Activated naive CD8-positive, alpha-beta T cell treated with anti-CD3 and anti-CD28 coated beads for 36 hours (primary cell): ENCODE data around the gene AP2A2. TPM values are rescaled to one million over a fixed set of nuclear protein-coding genes. Genes with fewer than 3 reads are reported as not detected.

ENCODE experiments used
- DNase-seq: peaks from one replicate; pipeline ENCODE4 v3.0.0; 2021
- H3K27ac Mint-ChIP-seq: one replicate; pipeline ENCODE4 v1.8.0; 2022; ENCODE audit warnings: mild to moderate bottlenecking, moderate library complexity, mixed read lengths
- H3K27me3 Mint-ChIP-seq: one replicate; pipeline ENCODE4 v1.8.0; 2022; ENCODE audit warnings: mild to moderate bottlenecking, mixed read lengths
- H3K36me3 Mint-ChIP-seq: one replicate; pipeline ENCODE4 v1.8.0; 2021; ENCODE audit warnings: mild to moderate bottlenecking, mixed read lengths
- H3K4me1 Mint-ChIP-seq: one replicate; pipeline ENCODE4 v1.8.0; 2021; ENCODE audit warnings: mixed read lengths
- H3K4me3 Mint-ChIP-seq: one replicate; pipeline ENCODE4 v1.8.0; 2022; ENCODE audit warnings: mild to moderate bottlenecking, moderate library complexity, mixed read lengths
- H3K9me3 Mint-ChIP-seq: one replicate; pipeline ENCODE4 v1.8.0; 2022; ENCODE audit warnings: mixed read lengths
- total RNA-seq, 2 experiments: library from RNA; stranded (reverse); gene quantifications; one replicate each; pipeline ENCODE4 v1.2.3, GENCODE V29; 2021

Gene AP2A2
- total RNA-seq, 2 experiments from 2014 or later: 26.3 to 30.3 TPM

DNA sequence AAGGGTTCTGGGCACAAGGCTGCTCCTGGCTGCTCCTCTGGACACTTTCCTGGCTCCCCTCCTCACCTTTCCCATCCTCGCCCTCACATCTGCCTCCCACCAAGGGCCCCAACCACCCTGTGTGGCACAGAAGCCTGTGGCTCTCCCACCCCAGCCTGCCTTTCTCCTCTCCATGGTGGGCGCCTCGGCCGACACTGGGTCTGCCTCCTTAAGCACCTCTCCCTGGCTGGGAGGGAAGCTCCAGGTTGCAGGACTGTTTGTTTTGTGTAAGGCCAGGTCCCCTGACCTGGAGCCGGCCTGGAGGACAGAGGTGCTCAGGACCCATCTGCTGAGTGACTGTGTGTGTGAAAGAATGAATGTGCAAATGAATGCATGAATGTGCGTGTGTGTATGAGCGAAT lies 96.7 kb downstream of the AP2A2 start:
- Mint-ChIP-seq H3K27me3 (no peaks in the 10 kb centered on the region), H3K4me1 (peaks cover 7% of the 10 kb centered on the region), H3K4me3 (no peak overlapping the region), H3K27ac (no peak overlapping the region), H3K9me3 (peaks cover 2% of the 10 kb centered on the region), H3K36me3 (peaks cover 9% of the 10 kb centered on the region)
- DNase-seq: no peak

DNA sequence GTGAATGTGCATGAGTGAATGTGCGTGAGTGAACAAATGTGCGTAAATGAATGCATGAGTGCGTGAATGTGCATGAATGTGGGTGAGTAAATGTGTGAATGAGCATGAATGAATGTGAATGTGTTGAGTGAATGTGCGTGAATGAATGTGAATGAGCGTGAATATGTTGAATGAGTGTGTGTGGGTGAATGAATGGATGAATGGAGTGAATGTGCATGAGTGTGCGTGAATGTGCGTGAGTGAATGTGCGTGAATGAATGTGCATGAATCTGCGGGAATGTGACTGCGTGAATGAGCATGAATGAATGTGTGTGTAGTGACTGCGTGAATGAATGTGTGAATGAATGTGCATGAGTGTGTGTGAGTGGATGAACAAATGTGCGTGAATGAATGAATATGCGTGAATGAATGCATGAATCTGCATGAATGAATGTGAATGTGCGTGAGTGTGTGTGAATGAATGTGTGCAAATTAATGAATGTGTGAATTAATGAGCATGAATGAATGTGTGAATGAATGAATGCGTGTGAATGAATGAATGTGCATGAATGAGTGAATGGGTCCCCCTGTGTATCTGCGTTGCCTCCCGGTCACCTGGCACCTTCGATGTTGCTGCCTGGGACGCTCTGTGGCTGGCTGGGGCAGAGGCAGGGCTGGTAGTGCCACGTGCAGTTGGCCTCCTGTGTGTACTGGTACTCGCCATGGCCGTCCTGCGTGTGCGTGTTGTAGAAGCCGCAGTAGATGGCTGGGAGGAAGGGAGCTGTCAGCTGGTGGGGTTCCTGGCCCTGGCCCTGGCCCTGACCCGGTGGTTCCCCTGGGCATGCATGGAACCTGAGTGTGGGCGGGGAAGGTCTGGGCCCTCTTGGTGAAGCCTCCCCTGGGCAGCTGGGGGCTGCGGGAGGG lies 97.5 kb downstream of the AP2A2 start:
- H3K4me3 Mint-ChIP-seq: no peak overlapping the region
- H3K27ac Mint-ChIP-seq: no peak overlapping the region

DNA sequence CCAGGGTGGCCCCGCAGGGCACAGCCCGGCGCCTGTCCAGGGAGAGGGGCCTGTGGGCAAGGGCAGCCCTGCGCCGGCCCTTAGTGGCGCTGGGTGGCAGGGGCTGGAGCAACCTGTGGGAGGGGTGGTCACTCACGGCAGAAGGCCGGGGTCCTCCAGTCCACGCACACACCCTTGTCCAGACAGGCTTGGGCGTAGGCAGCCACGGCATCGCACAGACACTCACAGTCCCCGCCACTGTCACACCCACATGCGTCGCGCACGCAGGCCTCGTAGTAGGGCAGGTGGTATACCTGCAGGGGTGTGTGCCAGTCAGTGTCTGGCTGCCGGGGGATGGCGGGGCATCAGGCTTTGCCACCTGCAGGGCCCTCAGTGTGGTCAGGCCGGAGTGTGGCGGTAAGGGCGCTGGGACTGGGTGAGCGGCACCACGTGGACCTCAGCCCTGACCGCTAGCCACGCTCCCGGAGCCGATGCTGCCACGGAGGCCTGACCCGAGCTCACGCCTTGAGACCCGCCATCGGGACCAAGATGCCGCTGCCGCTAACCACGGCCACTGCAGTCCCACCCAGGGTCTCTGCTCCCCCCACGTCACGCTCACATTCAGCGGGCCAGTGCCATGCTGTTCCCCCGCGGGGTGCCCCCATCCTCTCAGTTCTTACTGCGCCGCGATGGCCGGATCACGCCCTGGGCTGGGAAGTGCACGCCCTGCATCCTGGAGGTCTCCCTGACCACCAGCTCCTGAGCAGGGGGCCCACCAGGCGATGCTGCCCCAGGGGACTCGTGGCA lies 98.3 kb downstream of the AP2A2 start:
- no peaks in the 10 kb centered on the region for H3K27me3 Mint-ChIP-seq
- no peaks in the 10 kb centered on the region for H3K4me1 Mint-ChIP-seq
- no peaks in the 10 kb centered on the region for H3K9me3 Mint-ChIP-seq
- no peak for DNase-seq
- no peak overlapping the region for H3K4me3 Mint-ChIP-seq
- H3K27ac Mint-ChIP-seq: no peak overlapping the region
- peaks cover 2% of the 10 kb centered on the region for H3K36me3 Mint-ChIP-seq

More for the DNA sequence above, 97.5 kb downstream of the AP2A2 start:
- H3K36me3 Mint-ChIP-seq: peaks cover 3% of the 10 kb centered on the region
- no peak for DNase-seq
- H3K27me3 Mint-ChIP-seq: no peaks in the 10 kb centered on the region
- no peaks in the 10 kb centered on the region for H3K9me3 Mint-ChIP-seq
- peaks cover 1% of the 10 kb centered on the region for H3K4me1 Mint-ChIP-seq

DNA sequence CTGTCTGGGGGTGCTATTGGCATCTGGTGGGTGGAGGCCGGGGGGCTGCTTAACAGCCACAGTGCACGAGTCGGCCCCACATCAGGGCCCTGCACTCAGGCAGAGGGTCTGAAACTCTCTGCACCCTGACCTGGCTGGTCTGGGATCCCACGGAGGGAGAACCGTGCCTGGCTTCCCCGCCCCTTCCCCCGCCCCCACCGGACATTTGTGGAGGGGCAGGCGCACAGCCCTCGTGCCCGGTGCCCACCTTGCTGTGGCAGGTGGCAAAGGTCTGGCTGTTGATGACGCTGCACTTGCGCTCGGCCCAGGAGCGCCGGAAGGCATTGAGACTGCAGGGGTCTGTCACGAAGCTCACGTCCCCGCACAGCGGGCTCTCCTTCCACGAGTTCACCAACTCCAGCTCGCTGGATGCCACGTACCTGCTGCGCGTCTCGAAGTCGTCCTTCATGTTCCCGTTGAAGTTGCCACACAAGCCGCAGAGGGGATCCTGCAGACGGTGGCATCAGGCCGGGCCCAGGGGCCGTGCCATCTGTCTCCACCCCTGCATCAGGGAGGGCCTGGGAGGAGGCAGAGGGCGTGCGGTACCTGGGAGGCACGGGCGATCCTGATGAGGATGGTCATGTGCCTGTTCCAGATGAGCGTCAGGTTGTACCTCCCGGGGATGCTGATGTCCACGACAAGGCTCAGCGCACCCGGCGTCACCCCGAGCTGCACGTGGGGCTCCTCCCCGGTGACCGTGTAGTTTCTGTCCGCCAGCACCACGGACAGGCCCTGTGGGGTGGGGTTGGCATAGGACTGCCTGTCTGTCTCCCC lies 99.1 kb downstream of the AP2A2 start:
- no peak for DNase-seq
- no peaks in the 10 kb centered on the region for H3K27me3 Mint-ChIP-seq
- H3K9me3 Mint-ChIP-seq: no peaks in the 10 kb centered on the region
- H3K4me1 Mint-ChIP-seq: no peaks in the 10 kb centered on the region
- H3K27ac Mint-ChIP-seq: no peak overlapping the region
- no peak overlapping the region for H3K4me3 Mint-ChIP-seq
- peaks cover 2% of the 10 kb centered on the region for H3K36me3 Mint-ChIP-seq

DNA sequence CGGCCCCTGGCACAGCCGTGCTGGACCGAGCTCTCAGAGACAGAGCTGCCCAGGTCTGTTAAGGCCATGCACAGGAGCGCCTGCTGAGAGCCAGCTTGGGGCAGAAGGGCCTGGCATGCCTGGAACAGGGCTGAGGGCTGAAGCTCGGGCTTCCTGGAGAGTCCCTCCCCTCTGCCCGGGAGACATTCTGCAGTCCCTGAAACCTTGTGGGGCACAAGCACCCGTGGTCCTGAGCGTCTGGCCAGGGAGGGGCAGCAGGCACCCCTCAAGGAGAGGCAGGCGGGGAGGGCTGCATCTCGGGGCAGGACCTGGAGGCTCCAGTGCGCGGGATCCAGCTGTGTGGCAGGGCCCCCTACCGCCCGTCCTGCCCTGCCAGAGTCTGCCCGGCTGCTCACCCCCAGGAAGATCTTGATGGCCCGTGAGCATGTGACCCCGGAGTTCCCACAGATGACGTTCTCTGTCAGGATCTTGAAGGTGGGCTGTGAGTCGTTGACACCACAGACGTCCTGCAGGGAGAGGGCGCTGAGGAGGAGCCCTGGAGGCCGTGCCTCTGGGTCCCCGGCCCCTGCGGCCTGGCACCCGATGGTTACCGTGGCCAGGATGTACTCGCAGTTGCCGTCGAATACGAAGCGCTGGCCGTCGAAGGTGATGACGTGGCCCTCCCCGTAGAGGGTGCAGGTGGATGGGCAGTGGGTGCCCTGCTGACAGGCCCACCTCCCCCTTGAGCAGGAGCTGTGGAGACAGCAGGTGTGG lies 99.9 kb downstream of the AP2A2 start:
- no peak overlapping the region for H3K27ac Mint-ChIP-seq
- no peaks in the 10 kb centered on the region for H3K9me3 Mint-ChIP-seq
- no peaks in the 10 kb centered on the region for H3K27me3 Mint-ChIP-seq
- no peak overlapping the region for H3K4me3 Mint-ChIP-seq
- peaks cover 2% of the 10 kb centered on the region for H3K36me3 Mint-ChIP-seq
- no peaks in the 10 kb centered on the region for H3K4me1 Mint-ChIP-seq
- no peak for DNase-seq

DNA sequence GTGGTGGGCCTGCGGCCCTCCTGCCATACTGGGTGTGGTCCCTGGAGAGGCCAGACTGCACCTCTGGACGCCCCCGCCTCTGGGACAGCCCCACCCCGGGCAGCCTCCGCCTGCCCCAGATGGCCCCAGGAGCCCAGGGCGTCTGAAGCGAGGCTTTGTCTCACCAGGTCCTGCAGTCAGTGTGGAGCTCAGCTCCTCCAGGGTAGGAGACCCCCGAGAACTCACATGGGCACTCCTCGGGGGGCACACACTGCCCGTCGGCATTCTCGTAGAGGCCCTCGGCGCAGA lies 100.4 kb downstream of the AP2A2 start:
- H3K36me3 Mint-ChIP-seq: peaks cover 2% of the 10 kb centered on the region
- no peaks in the 10 kb centered on the region for H3K4me1 Mint-ChIP-seq
- H3K27me3 Mint-ChIP-seq: no peaks in the 10 kb centered on the region
- no peaks in the 10 kb centered on the region for H3K9me3 Mint-ChIP-seq
- no peak overlapping the region for H3K27ac Mint-ChIP-seq
- no peak overlapping the region for H3K4me3 Mint-ChIP-seq
- no peak for DNase-seq

DNA sequence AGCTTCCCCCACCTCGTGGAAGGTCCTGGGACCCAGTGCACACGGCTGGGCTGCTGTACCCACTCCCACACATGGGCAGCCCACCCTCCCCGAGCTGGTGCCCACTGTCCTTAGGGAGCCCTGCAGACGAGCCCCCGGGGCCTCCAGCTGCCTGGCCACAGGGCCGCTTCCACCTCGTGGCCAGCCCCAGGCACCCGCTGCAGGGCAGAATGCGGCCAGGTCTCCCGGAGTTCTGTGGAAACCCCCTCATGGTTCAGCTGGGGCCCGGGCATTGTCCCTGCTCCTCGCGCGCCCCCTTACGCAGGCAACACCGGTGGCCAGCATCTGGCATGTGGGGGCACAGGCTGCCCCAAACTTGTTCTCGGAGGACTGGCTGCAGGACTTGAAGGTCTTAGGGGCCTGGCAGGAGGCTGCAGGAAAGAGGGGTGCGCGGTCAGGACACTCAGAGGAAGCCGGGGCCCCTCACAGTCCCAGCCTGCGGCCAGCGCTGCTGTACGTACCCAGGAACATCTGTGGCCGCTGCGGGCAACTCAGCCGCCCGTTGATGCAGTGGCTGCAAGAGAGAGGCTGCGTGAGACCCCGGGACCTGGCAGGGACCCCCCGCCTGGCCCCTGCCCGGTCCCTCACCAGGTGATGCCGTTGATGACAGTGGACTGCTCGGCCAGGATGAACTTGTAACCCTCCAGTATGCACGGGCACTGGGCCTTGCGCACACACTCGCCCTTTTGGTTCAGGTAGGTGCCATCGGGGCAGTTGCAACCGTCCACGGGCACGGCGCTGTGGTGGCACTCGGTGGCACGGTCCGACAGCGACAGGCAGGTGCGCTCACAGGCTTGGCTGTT lies 101.2 kb downstream of the AP2A2 start:
- Mint-ChIP-seq H3K9me3 (no peaks in the 10 kb centered on the region), H3K4me1 (no peaks in the 10 kb centered on the region), H3K4me3 (no peak overlapping the region), H3K36me3 (peaks cover 2% of the 10 kb centered on the region), H3K27me3 (no peaks in the 10 kb centered on the region), H3K27ac (no peak overlapping the region)
- DNase-seq: no peak

DNA sequence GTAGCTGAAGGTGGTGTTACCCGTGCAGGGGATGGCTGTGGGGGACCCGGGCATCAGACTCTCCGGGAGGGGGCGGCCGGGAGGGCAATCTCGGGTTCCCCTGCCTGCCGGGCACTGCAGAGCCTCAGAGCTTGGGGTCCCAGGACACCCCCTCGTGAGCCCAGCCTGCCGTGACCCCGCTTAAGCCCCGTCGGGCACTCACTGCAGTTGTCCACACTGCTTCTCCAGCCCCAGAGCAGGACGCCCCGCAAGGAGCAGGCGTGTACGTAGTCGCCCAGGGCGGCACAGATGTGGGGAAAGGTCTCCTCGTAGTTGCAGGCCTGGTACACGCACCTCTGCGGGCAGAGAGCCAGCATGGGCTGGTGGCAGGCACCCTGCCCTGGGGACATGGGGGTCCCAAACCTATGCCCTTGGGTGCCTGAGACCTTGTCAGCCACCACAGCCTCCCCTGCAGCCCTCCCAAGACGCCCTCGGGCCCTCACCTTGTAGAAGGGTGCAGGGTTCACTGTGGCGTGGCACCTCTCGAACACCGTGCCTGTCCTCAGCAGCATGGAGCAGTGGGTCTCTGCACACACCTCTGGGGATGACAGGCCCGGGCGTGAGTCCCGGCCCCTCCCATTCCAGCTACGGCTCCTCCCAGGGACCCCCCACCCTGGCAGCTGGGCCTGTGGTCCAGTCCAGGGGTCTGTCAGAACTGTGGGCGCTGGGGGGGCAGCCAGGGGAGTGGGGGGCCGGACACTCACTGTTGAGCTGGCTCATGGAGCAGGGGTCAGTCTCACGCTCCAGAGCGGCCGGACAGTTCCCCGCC lies 102.0 kb downstream of the AP2A2 start:
- no peak for DNase-seq
- Mint-ChIP-seq H3K9me3 (no peaks in the 10 kb centered on the region), H3K4me3 (no peak overlapping the region), H3K27me3 (no peaks in the 10 kb centered on the region), H3K36me3 (peaks cover 2% of the 10 kb centered on the region), H3K27ac (no peak overlapping the region), H3K4me1 (no peaks in the 10 kb centered on the region)

DNA sequence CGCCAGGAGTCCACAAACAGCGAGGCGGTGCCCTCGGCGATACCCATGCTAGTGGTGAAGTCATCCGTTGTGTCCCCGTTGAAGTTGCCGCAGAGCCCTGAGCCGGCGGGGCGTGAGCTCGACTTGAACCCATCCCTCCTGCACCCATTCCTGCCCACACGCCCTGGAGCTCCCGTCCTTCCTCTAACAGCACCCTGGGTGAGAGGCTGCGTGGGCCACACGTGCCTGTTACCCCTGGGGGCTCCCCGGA lies 102.5 kb downstream of the AP2A2 start:
- no peak for DNase-seq
- Mint-ChIP-seq H3K4me1 (no peaks in the 10 kb centered on the region), H3K9me3 (no peaks in the 10 kb centered on the region), H3K4me3 (no peak overlapping the region), H3K27ac (no peak overlapping the region), H3K27me3 (no peaks in the 10 kb centered on the region), H3K36me3 (no peaks in the 10 kb centered on the region)

DNA sequence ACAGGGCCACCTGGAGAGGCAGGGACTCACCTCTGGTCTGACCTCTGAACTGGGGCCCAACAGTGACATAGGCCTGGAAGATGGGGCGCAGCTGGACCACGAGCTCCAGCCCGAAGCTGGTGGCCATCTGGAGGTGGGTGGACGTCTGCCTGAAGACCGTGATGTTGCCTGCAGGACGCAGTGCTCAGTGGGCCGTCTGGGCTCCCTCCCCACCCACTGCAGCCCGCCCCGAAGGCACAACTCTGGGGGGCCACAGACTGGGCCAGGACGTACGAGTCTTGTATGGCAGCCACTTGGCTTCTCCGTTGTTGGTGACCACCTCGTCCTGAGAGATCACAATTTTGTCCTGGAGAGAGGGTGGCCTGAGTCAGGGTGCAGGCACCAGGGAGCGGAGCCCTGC lies 102.9 kb downstream of the AP2A2 start:
- Mint-ChIP-seq H3K4me1 (no peaks in the 10 kb centered on the region), H3K4me3 (no peak overlapping the region)

DNA sequence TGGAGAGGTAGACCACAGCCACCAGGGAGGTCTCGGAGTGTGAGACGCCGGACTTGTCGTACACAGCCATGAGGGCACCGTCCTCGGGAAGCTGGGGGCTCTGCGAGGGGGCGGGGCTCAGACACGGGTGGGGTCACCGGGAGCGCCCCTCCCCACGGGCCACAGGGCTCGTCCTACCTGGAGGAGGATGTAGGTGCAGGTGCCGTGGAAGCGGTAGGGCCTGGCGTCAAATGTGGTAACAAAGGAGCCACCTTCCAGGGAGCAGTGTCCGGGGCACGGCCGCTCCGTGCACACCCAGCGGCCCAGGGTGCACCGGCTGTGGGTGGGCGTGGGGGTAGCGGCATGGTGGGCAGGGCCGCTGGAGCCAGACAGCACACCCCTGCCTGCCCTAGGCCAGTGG lies 103.4 kb downstream of the AP2A2 start:
- H3K9me3 Mint-ChIP-seq: no peaks in the 10 kb centered on the region
- H3K36me3 Mint-ChIP-seq: no peaks in the 10 kb centered on the region
- no peak overlapping the region for H3K27ac Mint-ChIP-seq
- no peak for DNase-seq
- H3K27me3 Mint-ChIP-seq: no peaks in the 10 kb centered on the region
- no peaks in the 10 kb centered on the region for H3K4me1 Mint-ChIP-seq
- H3K4me3 Mint-ChIP-seq: no peak overlapping the region

More for the DNA sequence above, 102.9 kb downstream of the AP2A2 start:
- H3K27me3 Mint-ChIP-seq: no peaks in the 10 kb centered on the region
- no peaks in the 10 kb centered on the region for H3K36me3 Mint-ChIP-seq
- DNase-seq: no peak
- H3K9me3 Mint-ChIP-seq: no peaks in the 10 kb centered on the region
- no peak overlapping the region for H3K27ac Mint-ChIP-seq

DNA sequence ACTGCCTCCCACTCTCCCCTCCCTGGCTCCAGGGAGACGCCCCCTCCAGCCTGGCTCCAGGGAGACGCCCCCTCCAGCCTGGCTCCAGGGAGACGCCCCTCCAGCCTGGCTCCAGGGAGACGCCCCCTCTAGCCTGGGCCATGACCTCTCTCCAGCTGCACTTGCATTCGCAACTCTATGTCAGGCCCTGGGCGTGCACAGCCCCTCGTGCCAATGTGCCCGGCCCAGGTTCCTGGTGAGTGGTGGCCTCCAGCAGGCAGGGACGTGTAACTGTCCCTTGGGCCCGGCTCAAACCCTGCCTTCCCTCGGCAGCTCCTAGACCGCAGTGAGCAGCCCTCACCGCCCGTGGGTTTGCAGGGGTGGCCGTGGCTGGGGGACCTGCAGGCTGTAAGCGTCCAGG lies 104.0 kb downstream of the AP2A2 start:
- Mint-ChIP-seq H3K9me3 (no peaks in the 10 kb centered on the region), H3K27me3 (no peaks in the 10 kb centered on the region), H3K27ac (no peak overlapping the region), H3K36me3 (no peaks in the 10 kb centered on the region), H3K4me1 (no peaks in the 10 kb centered on the region), H3K4me3 (no peak overlapping the region)
- DNase-seq: no peak

DNA sequence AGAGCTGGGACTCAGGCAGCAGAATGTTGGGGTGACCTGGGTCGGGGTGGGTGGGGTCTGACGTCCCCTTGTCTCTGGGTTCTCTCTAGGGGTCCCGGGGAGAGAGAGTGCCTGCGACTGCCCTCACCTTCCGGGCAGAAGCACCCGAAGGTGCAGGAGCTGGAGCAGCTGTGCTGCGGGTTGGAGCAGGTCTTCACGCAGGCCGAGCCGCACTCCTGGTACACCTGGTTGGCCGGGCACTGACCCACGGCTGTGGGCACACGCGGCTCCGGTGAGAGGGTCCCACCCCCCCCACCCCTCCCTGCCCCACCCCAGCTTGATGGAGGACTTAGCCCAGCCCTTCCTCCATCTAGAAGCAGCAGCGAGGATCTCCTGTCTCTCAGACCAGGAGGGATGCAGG lies 104.4 kb downstream of the AP2A2 start:
- Mint-ChIP-seq H3K27me3 (no peaks in the 10 kb centered on the region), H3K9me3 (no peaks in the 10 kb centered on the region), H3K27ac (no peak overlapping the region), H3K4me3 (no peak overlapping the region), H3K4me1 (no peaks in the 10 kb centered on the region), H3K36me3 (no peaks in the 10 kb centered on the region)
- no peak for DNase-seq
